Neural cell (in vitro differentiated cells): ENCODE results near the gene PDE6C. TPM values are rescaled to one million over a fixed set of nuclear protein-coding genes. Genes with fewer than 3 reads are reported as not detected.

Source experiments
- H2AFZ ChIP-seq: fragments of 200-600, 300-800 bp; sonication (generic), shearing (Covaris generic); 2 replicates; pipeline ENCODE4 v1.6.0; 2014; ENCODE audit warnings: low read depth, mild to moderate bottlenecking, antibody characterized with exemption, low read length, moderate library complexity
- H3F3A ChIP-seq: fragments of 200-600 bp; shearing (Covaris generic); 2 replicates; pipeline ENCODE4 v1.6.1; 2016; ENCODE audit warnings: mild to moderate bottlenecking, moderate library complexity, mixed read lengths, antibody characterized with exemption, low read length; ENCODE audit not compliant: insufficient read depth, poor library complexity, severe bottlenecking
- H3K27ac ChIP-seq: fragments of 200-600, 300-800 bp; sonication (generic), shearing (Covaris generic); 2 replicates; pipeline ENCODE4 v1.5.1; 2014; ENCODE audit warnings: mild to moderate bottlenecking, low read length, moderate library complexity
- H3K27me3 ChIP-seq: fragments of 300-800, 200-600 bp; sonication (generic), shearing (Covaris generic); 2 replicates; pipeline ENCODE4 v1.6.0; 2014; ENCODE audit warnings: mild to moderate bottlenecking, low read depth, low read length, moderate library complexity; ENCODE audit not compliant: insufficient read depth
- H3K36me3 ChIP-seq: fragments of 300-800, 200-600 bp; sonication (generic), shearing (Covaris generic); 2 replicates; pipeline ENCODE4 v1.5.1; 2014; ENCODE audit warnings: mild to moderate bottlenecking, antibody characterized with exemption, low read length, moderate library complexity; ENCODE audit not compliant: insufficient read depth
- H3K4me2 ChIP-seq: fragments of 300-800, 200-600 bp; sonication (generic), shearing (Covaris generic); 2 replicates; pipeline ENCODE4 v1.6.0; 2014; ENCODE audit warnings: mild to moderate bottlenecking, low read length
- H3K4me3 ChIP-seq: fragments of 300-800, 200-600 bp; sonication (generic), shearing (Covaris generic); 2 replicates; pipeline ENCODE4 v1.5.1; 2014; ENCODE audit warnings: mild to moderate bottlenecking, low read length, moderate library complexity
- H3K79me2 ChIP-seq: fragments of 200-600 bp; shearing (Covaris generic); replicated peaks from 2 replicates; pipeline ENCODE4 v1.6.0; 2014; ENCODE audit warnings: mild to moderate bottlenecking, low read length, moderate library complexity; ENCODE audit not compliant: insufficient read depth
- H3K9ac ChIP-seq: fragments of 300-800, 200-600 bp; sonication (generic), shearing (Covaris generic); 2 replicates; pipeline ENCODE4 v1.6.1; 2016; ENCODE audit warnings: mild to moderate bottlenecking, low read length, mixed read lengths
- H3K9me2 ChIP-seq: fragments of 200-600 bp; shearing (Covaris generic); 2 replicates; pipeline ENCODE4 v1.6.1; 2016; ENCODE audit warnings: mild to moderate bottlenecking, low read length, mixed read lengths; ENCODE audit not compliant: insufficient read depth
- H3K9me3 ChIP-seq: fragments of 200-600, 300-800 bp; sonication (generic), shearing (Covaris generic); 2 replicates; pipeline ENCODE4 v1.6.1; 2016; ENCODE audit warnings: mild to moderate bottlenecking, mixed run types, low read length, moderate library complexity, mixed read lengths
- H4K20me1 ChIP-seq: fragments of 200-600 bp; shearing (Covaris generic); 2 replicates; pipeline ENCODE4 v1.6.1; 2016; ENCODE audit warnings: mild to moderate bottlenecking, mixed run types; ENCODE audit not compliant: insufficient read depth
- CTCF ChIP-seq: fragments of 450-650 bp; IDR thresholded peaks from 2 replicates; pipeline ENCODE4 v1.5.1; 2014; ENCODE audit warnings: antibody characterized with exemption, mild to moderate bottlenecking, moderate library complexity; ENCODE audit not compliant: poor library complexity, severe bottlenecking
- EP300 ChIP-seq: fragments of 450-650 bp; conservative IDR thresholded peaks from 2 replicates; pipeline ENCODE4 v1.6.1; 2014; ENCODE audit warnings: antibody characterized with exemption, mild to moderate bottlenecking, moderate library complexity; ENCODE audit not compliant: poor library complexity, severe bottlenecking
- EZH2 ChIP-seq: fragments of 200-600, 300-800 bp; shearing (Covaris generic), sonication (generic); IDR thresholded peaks from 2 replicates; pipeline ENCODE4 v1.6.1; 2014; ENCODE audit warnings: antibody characterized with exemption, low read length, borderline replicate concordance, mild to moderate bottlenecking; ENCODE audit not compliant: insufficient read depth, poor library complexity, severe bottlenecking
- MXI1 ChIP-seq: fragments of 450-650 bp; conservative IDR thresholded peaks from 2 replicates; pipeline ENCODE4 v1.6.1; 2014; ENCODE audit warnings: antibody characterized with exemption, mild to moderate bottlenecking; ENCODE audit not compliant: poor library complexity, severe bottlenecking
- POLR2AphosphoS5 ChIP-seq: IDR thresholded peaks from 2 replicates; pipeline ENCODE4 v1.6.1; 2012
- RAD21 ChIP-seq: fragments of 450-650 bp; conservative IDR thresholded peaks from 2 replicates; pipeline ENCODE4 v1.6.1; 2014; ENCODE audit warnings: antibody characterized with exemption, mild to moderate bottlenecking, moderate library complexity
- SMC3 ChIP-seq: fragments of 450-650 bp; conservative IDR thresholded peaks from 2 replicates; pipeline ENCODE4 v1.6.1; 2014; ENCODE audit warnings: antibody characterized with exemption, mild to moderate bottlenecking, moderate library complexity; ENCODE audit not compliant: poor library complexity
- TAF1 ChIP-seq: IDR thresholded peaks from 2 replicates; pipeline ENCODE4 v1.6.1; 2012; ENCODE audit warnings: low read depth
- polyA plus RNA-seq: library from polyadenylated mRNA; depleted of rRNA; stranded (reverse); fragments of >200 nt; gene quantifications from 2 replicates; pipeline ENCODE4 v1.2.3, GENCODE V29; 2014
- TF ChIP-seq, protein P1 (sequence below): IDR thresholded peaks from 2 replicates; pipeline ENCODE4 v1.6.1; 2012; ENCODE audit warnings: borderline replicate concordance

PDE6C gene
- polyA plus RNA-seq, 1 donor from 2014 or later: not detected

DNA sequence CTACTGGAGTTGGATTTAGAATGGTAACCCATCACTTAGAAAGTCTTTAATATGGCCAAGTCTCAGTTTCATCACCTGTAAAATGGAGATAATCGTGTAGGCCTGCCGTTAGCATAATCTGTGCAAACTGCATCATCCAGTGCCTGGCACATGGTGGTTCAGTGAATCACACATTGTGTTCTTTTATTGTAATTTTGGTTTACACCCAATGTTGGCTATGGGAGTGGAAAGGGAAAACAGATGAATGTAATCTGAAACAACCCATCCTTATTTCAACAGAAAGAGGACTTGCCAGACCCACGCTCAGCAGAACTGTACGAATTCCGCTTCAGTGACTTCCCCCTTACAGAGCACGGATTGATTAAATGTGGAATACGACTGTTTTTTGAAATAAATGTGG is 27.5 kb downstream of the PDE6C start:
- no peaks in the 10 kb centered on the region for H3K27me3 ChIP-seq
- no peak overlapping the region for H3K4me2 ChIP-seq
- no peak overlapping the region for H3K4me3 ChIP-seq
- no peak overlapping the region for H3K9ac ChIP-seq
- no peaks in the 10 kb centered on the region for H3K79me2 ChIP-seq
- H3K27ac ChIP-seq: no peak overlapping the region
- H3K9me2 ChIP-seq: no peaks in the 10 kb centered on the region
- no peaks in the 10 kb centered on the region for H4K20me1 ChIP-seq
- no peak overlapping the region for H2AFZ ChIP-seq
- no peaks in the 10 kb centered on the region for H3K36me3 ChIP-seq
- TF ChIP-seq MXI1 (no peak), SMC3 (no peak), RAD21 (no peak), CTCF (no peak), POLR2AphosphoS5 (no peak), EP300 (no peak), TAF1 (no peak), EZH2 (no peak)
- TF ChIP-seq, protein P1, sequence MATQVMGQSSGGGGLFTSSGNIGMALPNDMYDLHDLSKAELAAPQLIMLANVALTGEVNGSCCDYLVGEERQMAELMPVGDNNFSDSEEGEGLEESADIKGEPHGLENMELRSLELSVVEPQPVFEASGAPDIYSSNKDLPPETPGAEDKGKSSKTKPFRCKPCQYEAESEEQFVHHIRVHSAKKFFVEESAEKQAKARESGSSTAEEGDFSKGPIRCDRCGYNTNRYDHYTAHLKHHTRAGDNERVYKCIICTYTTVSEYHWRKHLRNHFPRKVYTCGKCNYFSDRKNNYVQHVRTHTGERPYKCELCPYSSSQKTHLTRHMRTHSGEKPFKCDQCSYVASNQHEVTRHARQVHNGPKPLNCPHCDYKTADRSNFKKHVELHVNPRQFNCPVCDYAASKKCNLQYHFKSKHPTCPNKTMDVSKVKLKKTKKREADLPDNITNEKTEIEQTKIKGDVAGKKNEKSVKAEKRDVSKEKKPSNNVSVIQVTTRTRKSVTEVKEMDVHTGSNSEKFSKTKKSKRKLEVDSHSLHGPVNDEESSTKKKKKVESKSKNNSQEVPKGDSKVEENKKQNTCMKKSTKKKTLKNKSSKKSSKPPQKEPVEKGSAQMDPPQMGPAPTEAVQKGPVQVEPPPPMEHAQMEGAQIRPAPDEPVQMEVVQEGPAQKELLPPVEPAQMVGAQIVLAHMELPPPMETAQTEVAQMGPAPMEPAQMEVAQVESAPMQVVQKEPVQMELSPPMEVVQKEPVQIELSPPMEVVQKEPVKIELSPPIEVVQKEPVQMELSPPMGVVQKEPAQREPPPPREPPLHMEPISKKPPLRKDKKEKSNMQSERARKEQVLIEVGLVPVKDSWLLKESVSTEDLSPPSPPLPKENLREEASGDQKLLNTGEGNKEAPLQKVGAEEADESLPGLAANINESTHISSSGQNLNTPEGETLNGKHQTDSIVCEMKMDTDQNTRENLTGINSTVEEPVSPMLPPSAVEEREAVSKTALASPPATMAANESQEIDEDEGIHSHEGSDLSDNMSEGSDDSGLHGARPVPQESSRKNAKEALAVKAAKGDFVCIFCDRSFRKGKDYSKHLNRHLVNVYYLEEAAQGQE: no peak
- H3F3A ChIP-seq: no peaks in the 10 kb centered on the region
- no peaks in the 10 kb centered on the region for H3K9me3 ChIP-seq

GRCh38 chr10:93652857-93653256 is 40.5 kb downstream of the PDE6C start:
- H3K4me3 ChIP-seq: no peak overlapping the region
- TF ChIP-seq MXI1 (no peak), EP300 (no peak), POLR2AphosphoS5 (no peak), SMC3 (no peak), RAD21 (no peak), TAF1 (no peak), CTCF (no peak), EZH2 (no peak)
- TF ChIP-seq, protein P1: no peak

More at GRCh38 chr10:93652857-93653256, 40.5 kb downstream of the PDE6C start:
- no peak overlapping the region for H3K9ac ChIP-seq
- no peak overlapping the region for H3K27ac ChIP-seq
- no peak overlapping the region for H2AFZ ChIP-seq
- H3K27me3 ChIP-seq: no peaks in the 10 kb centered on the region
- no peaks in the 10 kb centered on the region for H3K79me2 ChIP-seq
- H4K20me1 ChIP-seq: no peaks in the 10 kb centered on the region
- H3K9me3 ChIP-seq: no peaks in the 10 kb centered on the region
- no peak overlapping the region for H3K4me2 ChIP-seq
- H3K36me3 ChIP-seq: no peaks in the 10 kb centered on the region
- H3F3A ChIP-seq: no peaks in the 10 kb centered on the region
- H3K9me2 ChIP-seq: no peaks in the 10 kb centered on the region
